ENCODE measurements around the gene ENPP4. TPM values are rescaled to one million over a fixed set of nuclear protein-coding genes. Genes with fewer than 3 reads are reported as not detected.

ENPP4 gene
- 0.77 and 8.5 TPM in 2 replicates for total RNA-seq

GRCh38 chr6:46129629-46130511 is at the start of gene ENPP4:
Gene ENPP4 (plus strand): TSS chr6:46129989. CDS start chr6:46139584, 9,595 bp downstream.

GRCh38 chr6:46170357-46171289 is 40.8 kb downstream of the ENPP4 start, which contains the start of gene ENPP5:
Gene ENPP5 (minus strand): TSS chr6:46170980. CDS start chr6:46168262, 2,718 bp downstream.

Other genes with a start within 250 kb of the ENPP4 start
- under 0.01 TPM in 1 of 2 replicates, not detected in the other for gene CLIC5, start 114.1 kb upstream of the ENPP4 start, total RNA-seq
- 0.19 and 5.6 TPM in 2 replicates for gene ENPP5, start 41.0 kb downstream of the ENPP4 start, total RNA-seq

Measured in regular cardiac myocyte (primary cell).